Uterus (tissue), 2 donors: ENCODE measurements around the gene BLTP3B.

ENCODE experiments used
- CTCF ChIP-seq, 4 experiments: fragments of 200-600 bp in 2 of 4; fragments of 450-650 bp in 2 of 4; sonication (generic) in 2 of 4; IDR thresholded peaks; one replicate each; pipeline ENCODE4 v1.5.1; 2016 to 2019; ENCODE audit warnings: antibody characterized with exemption in 4 of 4, mild to moderate bottlenecking in 2 of 4, moderate library complexity in 1 of 4
- POLR2A ChIP-seq, 2 donors: fragments of 450-650 bp; IDR thresholded peaks; one replicate each; pipeline ENCODE4 v1.6.1; 2016; ENCODE audit warnings: antibody characterized with exemption in 2 of 2, mild to moderate bottlenecking in 1 of 2, moderate library complexity in 1 of 2

DNA sequence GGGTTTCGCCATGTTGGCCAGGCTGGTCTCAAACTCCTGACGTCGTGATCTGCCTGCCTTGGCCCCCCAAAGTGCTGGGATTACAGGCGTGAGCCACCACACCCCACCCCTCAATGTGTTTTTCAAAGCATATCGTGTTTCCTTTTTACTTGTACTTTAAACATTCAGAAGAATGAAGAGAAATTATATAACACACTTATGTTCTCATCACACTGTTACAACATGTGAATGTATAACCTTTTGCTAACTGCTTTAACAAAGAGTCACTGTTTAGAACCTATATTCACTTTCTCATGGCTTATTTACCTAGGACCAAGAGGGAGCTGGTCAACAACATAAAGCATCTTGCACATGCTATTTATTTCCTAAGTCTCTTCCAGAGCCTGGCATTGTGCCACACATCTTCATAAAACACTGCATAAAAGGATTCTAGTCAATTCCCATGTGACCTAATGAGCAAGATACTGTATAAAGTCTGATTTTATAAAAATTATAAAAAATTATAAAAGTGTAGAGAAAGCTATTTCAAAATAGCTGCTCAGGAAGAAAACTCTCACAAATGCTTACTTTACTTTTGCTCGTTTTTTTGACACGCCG lies 42.0 kb upstream of the BLTP3B start:
- TF ChIP-seq CTCF (IDR thresholded peaks at IDR 0.05), result no peak
- no peak for TF ChIP-seq POLR2A (IDR thresholded peaks at IDR 0.05)
